Rectal smooth muscle tissue (tissue), 1 donor: ENCODE data around the gene KRTAP5-9.
"Not testable (repeated sequence)": the region's sequence is repeated elsewhere in the genome, so short reads cannot be mapped to it uniquely, and the experiment has no call there.

Source experiments
- H3K27ac ChIP-seq: one replicate; pipeline ENCODE4 v1.7.0; 2013; ENCODE audit warnings: low read depth, low read length, inconsistent platforms
- H3K27me3 ChIP-seq: one replicate; pipeline ENCODE4 v1.7.0; 2013; ENCODE audit warnings: low read length; ENCODE audit not compliant: control insufficient read depth, insufficient read depth
- H3K36me3 ChIP-seq: one replicate; pipeline ENCODE4 v1.7.0; 2013; ENCODE audit warnings: low read length; ENCODE audit not compliant: control insufficient read depth, insufficient read depth
- H3K4me1 ChIP-seq: one replicate; pipeline ENCODE4 v1.7.0; 2013; ENCODE audit warnings: low read length; ENCODE audit not compliant: control insufficient read depth, insufficient read depth
- H3K4me3 ChIP-seq: one replicate; pipeline ENCODE4 v1.7.0; 2013; ENCODE audit warnings: low read length
- H3K9ac ChIP-seq: one replicate; pipeline ENCODE4 v1.7.0; 2013; ENCODE audit warnings: low read length

The KRTAP5-9 gene

GRCh38 chr11:71585673-71586072 is 37.5 kb downstream of the KRTAP5-9 start:
- H3K36me3 ChIP-seq = not testable (repeated sequence)

GRCh38 chr11:71588314-71588713 is 40.1 kb downstream of the KRTAP5-9 start:
- not testable (repeated sequence) for H3K36me3 ChIP-seq, H3K4me3 ChIP-seq, H3K27me3 ChIP-seq, H3K27ac ChIP-seq, H3K9ac ChIP-seq, H3K4me1 ChIP-seq

More at GRCh38 chr11:71585673-71586072, 37.5 kb downstream of the KRTAP5-9 start:
- H3K4me1 ChIP-seq, H3K27me3 ChIP-seq, H3K27ac ChIP-seq, H3K9ac ChIP-seq, H3K4me3 ChIP-seq: not testable (repeated sequence)

GRCh38 chr11:71588822-71589545 is 40.8 kb downstream of the KRTAP5-9 start:
- H3K4me3 ChIP-seq, H3K27ac ChIP-seq, H3K9ac ChIP-seq, H3K36me3 ChIP-seq, H3K27me3 ChIP-seq, H3K4me1 ChIP-seq: not testable (repeated sequence)

- H3K4me1 ChIP-seq, H3K4me3 ChIP-seq, H3K9ac ChIP-seq, H3K36me3 ChIP-seq, H3K27me3 ChIP-seq, H3K27ac ChIP-seq: not testable (repeated sequence)
Measured at GRCh38 chr11:71589546-71589920, 41.3 kb downstream of the KRTAP5-9 start.
